GM12801 (cell line): ENCODE results near the gene TIMMDC1.

Source experiments
- TF ChIP-seq, protein P1 (sequence below): IDR thresholded peaks from one replicate; pipeline ENCODE4 v1.5.1; 2011; ENCODE audit warnings: control low read depth; ENCODE audit not compliant: insufficient read length; ENCODE audit errors: extremely low read depth

Gene TIMMDC1, protein sequence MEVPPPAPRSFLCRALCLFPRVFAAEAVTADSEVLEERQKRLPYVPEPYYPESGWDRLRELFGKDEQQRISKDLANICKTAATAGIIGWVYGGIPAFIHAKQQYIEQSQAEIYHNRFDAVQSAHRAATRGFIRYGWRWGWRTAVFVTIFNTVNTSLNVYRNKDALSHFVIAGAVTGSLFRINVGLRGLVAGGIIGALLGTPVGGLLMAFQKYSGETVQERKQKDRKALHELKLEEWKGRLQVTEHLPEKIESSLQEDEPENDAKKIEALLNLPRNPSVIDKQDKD

DNA sequence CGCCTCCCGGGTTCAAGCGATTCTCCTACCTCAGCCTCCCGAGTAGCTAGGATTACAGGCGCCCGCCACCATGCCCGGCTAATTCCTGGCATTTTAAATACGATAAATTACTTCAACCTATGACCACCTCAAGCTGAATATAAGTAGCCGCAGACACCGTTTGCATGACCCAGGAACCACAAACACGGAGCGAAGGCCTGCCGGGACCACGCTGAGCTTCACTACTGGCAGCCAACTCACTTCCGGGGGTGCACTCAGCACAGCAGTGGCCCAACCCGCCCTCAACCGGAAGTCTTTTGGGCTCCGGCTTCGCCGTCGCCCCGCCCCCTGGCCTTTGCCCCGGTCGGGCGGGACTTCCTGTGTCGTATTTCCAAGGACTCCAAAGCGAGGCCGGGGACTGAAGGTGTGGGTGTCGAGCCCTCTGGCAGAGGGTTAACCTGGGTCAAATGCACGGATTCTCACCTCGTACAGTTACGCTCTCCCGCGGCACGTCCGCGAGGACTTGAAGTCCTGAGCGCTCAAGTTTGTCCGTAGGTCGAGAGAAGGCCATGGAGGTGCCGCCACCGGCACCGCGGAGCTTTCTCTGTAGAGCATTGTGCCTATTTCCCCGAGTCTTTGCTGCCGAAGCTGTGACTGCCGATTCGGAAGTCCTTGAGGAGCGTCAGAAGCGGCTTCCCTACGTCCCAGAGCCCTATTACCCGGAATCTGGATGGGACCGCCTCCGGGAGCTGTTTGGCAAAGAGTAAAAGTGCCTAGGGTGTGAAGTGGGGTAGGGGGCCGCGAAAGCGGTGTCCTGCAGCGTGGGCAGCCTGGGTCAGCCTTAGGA, at the start of gene TIMMDC1:
TSS of gene TIMMDC1 (plus strand) at position 362 of the 826 bp plus-strand sequence. CDS start at position 549, 187 bp downstream.
- TF ChIP-seq, protein P1, sequence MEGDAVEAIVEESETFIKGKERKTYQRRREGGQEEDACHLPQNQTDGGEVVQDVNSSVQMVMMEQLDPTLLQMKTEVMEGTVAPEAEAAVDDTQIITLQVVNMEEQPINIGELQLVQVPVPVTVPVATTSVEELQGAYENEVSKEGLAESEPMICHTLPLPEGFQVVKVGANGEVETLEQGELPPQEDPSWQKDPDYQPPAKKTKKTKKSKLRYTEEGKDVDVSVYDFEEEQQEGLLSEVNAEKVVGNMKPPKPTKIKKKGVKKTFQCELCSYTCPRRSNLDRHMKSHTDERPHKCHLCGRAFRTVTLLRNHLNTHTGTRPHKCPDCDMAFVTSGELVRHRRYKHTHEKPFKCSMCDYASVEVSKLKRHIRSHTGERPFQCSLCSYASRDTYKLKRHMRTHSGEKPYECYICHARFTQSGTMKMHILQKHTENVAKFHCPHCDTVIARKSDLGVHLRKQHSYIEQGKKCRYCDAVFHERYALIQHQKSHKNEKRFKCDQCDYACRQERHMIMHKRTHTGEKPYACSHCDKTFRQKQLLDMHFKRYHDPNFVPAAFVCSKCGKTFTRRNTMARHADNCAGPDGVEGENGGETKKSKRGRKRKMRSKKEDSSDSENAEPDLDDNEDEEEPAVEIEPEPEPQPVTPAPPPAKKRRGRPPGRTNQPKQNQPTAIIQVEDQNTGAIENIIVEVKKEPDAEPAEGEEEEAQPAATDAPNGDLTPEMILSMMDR = no peak

DNA sequence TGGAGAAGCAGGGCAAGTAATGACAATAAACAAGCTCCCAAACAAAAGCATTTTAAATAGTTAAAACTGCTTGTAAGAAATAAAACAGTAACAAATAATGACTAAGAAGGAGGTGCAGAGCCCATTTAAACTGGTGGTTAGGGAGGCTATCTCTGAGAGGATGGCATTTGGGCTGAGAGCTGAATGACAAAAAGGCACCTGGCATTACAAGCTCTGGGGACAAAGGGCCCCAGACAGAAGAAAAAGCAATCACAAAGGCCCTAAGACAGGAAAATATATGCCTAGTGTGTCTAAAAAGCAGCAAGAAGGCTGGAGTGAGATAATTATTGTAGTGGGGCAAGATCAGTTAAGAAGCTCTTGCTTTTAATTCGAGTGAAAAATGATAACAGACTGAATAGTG, 44.5 kb upstream of the TIMMDC1 start:
- TF ChIP-seq, protein P1 = no peak

DNA sequence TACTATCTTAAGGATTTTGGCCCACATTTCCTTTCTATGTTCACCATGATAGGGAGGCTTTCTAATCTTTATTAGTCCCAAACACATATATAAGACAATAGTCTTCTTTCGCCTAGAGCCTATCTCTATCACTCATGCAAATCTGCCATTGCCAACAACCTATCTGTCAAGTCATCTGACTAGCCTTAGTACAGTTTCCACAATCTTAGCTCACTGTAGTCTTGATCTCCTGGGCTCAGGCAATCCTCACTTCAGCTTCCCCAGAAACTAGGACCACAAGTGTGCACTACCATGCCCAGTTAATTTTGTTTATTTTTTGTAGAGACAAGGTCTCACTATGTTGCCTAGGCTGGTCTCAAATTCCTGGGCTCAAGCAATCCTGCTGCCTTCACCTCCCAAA, 41.9 kb upstream of the TIMMDC1 start:
- TF ChIP-seq, protein P1 = no peak

DNA sequence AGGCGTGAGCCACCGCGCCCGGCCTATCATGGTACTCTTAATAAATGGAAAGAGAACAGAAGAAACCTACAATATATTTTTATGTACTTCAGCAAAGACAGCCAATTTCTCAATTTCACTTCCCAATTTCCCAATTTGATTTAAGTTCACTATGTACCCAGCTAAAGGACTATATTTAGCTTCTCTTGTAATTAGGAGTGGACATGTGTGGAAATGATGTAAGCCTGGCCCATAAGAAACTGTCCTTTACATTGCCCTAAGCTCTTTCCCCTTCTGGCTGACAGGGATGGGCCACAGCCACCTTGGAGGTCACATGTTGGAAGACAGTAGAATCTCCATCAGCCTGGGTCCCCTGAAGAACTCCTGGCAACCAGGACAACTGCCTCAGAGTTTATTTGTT, 41.1 kb upstream of the TIMMDC1 start:
- TF ChIP-seq, protein P1 = no peak

DNA sequence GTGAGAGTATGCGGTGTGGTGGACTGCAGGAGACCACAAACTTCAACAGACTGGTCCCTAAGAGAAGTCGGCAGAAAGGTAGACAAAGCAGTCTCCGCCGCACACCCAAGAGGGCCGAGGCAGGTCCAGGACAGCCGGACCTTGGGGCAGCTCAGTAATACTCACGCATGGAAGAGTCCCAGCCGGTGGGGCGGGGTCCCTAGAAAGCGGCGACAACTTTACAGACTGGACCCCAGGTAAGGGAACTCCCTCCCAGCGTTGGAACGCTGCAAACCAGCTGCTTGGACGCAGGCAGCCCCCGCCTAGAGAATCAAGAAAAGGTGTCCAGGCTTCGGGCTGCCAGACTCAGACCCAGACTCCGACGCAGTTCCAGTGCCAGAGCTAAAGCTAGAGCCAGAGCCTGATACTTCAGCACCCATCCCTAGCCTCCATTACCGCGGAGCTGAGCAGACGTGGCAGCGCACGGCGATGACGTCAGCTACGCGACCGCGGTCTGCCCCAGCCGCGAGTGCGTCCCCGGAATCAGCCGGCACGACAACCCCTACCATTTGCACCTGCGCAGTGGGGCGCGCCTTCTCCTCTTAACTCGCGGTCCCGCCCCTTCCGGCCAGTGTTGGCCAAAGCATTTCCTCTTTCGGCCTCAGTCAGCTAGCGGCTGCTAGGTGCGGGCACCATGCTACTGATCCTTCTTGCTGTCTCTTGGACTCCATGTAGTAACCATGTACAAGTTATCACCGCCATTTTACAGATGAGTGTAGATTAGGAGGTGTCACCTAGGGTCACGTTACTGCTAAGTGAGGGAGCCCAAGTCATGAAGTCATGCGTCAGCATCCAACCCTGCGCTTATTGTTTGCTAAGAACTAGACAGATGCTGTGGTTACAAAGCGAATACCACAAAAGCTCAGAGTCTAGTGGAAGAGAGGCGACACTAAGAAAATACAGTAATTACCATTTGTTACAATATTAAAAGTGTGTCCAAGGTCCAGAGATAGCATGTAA, 34.9 kb upstream of the TIMMDC1 start, which contains the start of gene TMEM39A:
TSS of gene TMEM39A (minus strand) at position 445 of the 999 bp plus-strand sequence. CDS start 1,541 bp downstream, outside the sequence.
- TF ChIP-seq, protein P1 = no peak

DNA sequence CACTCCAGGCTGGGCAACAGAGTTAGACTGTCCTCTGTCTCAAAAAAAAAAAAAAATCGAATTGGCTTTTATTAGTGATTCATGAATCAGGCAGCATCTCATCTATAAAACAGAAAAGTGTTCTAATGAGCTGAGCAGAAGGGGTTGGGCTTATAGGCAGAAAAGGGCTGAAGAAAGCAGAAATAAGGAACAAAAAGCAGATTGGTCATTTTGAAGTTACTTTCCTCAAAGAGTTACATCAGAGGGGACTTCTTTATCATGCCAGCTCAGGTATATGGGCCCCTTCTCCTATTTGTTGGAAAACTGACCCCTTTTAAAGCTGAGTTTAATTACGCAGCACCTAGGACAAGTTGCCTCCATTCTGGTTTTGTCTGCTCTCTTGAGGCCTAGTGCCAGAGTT, 30.3 kb upstream of the TIMMDC1 start:
- TF ChIP-seq, protein P1 = no peak
